ENCODE measurements around the gene PML. TPM values are rescaled to one million over a fixed set of nuclear protein-coding genes. Genes with fewer than 3 reads are reported as not detected.

Gene PML
- total RNA-seq, 1 experiment from 2014 or later: 47.7 TPM

DNA sequence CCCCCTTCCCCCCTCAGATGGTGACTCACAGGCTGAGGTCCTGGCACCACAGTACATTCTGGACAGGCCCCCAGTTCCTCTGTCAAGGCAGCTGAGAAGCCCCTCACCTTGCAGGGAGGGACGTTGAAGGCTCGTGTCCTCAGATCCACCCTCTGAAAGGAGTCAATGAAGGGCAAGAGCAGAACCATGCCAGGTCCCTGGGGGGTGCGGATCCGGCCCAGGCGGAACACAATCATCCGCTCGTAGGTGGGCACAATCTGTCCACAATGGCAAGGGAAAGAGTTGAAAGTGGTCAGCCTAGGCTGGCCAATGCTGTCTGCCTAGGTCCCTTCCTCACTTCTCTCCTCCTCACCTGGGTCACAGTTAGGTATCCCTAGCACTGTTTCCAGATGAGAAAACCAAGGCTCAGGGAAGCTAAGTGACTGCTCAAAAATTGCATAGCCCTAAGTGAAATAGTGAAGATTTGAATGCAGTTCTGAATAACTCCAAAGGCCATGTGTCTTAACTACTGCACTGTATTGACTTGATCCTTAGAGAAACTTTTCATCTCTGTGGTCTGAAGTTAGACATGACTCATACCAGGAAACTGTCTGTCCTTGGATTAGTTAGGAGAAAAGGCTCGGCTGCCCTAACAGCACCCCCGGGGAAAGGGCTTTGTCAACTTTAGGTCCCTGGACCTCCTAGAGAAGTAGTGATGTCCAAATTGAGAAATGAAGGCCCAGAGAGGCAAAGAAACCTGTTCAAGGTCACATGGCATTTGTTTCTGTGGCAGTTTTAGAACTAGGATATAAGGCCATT lies 5.3 kb upstream of the PML start:
- ChIA-PET POLR2A (no interaction called here), CTCF (interaction anchor here (1.0 to 8.2 kb wide), 3 partner anchors 15 to 59 kb away, joined by 3 to 69 read pairs (median 3); no protein-coding TSS in a partner anchor)
- TF ChIP-seq, protein P1, sequence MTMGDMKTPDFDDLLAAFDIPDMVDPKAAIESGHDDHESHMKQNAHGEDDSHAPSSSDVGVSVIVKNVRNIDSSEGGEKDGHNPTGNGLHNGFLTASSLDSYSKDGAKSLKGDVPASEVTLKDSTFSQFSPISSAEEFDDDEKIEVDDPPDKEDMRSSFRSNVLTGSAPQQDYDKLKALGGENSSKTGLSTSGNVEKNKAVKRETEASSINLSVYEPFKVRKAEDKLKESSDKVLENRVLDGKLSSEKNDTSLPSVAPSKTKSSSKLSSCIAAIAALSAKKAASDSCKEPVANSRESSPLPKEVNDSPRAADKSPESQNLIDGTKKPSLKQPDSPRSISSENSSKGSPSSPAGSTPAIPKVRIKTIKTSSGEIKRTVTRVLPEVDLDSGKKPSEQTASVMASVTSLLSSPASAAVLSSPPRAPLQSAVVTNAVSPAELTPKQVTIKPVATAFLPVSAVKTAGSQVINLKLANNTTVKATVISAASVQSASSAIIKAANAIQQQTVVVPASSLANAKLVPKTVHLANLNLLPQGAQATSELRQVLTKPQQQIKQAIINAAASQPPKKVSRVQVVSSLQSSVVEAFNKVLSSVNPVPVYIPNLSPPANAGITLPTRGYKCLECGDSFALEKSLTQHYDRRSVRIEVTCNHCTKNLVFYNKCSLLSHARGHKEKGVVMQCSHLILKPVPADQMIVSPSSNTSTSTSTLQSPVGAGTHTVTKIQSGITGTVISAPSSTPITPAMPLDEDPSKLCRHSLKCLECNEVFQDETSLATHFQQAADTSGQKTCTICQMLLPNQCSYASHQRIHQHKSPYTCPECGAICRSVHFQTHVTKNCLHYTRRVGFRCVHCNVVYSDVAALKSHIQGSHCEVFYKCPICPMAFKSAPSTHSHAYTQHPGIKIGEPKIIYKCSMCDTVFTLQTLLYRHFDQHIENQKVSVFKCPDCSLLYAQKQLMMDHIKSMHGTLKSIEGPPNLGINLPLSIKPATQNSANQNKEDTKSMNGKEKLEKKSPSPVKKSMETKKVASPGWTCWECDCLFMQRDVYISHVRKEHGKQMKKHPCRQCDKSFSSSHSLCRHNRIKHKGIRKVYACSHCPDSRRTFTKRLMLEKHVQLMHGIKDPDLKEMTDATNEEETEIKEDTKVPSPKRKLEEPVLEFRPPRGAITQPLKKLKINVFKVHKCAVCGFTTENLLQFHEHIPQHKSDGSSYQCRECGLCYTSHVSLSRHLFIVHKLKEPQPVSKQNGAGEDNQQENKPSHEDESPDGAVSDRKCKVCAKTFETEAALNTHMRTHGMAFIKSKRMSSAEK (CRISPR knock-in tag; IDR thresholded peaks at IDR 0.05; ENCODE audit: borderline replicate concordance): no peak
- TF ChIP-seq, protein P2, sequence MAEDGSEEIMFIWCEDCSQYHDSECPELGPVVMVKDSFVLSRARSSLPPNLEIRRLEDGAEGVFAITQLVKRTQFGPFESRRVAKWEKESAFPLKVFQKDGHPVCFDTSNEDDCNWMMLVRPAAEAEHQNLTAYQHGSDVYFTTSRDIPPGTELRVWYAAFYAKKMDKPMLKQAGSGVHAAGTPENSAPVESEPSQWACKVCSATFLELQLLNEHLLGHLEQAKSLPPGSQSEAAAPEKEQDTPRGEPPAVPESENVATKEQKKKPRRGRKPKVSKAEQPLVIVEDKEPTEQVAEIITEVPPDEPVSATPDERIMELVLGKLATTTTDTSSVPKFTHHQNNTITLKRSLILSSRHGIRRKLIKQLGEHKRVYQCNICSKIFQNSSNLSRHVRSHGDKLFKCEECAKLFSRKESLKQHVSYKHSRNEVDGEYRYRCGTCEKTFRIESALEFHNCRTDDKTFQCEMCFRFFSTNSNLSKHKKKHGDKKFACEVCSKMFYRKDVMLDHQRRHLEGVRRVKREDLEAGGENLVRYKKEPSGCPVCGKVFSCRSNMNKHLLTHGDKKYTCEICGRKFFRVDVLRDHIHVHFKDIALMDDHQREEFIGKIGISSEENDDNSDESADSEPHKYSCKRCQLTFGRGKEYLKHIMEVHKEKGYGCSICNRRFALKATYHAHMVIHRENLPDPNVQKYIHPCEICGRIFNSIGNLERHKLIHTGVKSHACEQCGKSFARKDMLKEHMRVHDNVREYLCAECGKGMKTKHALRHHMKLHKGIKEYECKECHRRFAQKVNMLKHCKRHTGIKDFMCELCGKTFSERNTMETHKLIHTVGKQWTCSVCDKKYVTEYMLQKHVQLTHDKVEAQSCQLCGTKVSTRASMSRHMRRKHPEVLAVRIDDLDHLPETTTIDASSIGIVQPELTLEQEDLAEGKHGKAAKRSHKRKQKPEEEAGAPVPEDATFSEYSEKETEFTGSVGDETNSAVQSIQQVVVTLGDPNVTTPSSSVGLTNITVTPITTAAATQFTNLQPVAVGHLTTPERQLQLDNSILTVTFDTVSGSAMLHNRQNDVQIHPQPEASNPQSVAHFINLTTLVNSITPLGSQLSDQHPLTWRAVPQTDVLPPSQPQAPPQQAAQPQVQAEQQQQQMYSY (CRISPR knock-in tag; IDR thresholded peaks at IDR 0.05): no peak
- TF ChIP-seq GTF2I (CRISPR knock-in tag; conservative IDR thresholded peaks at IDR 0.05) (no peak), AFF4 (CRISPR knock-in tag; IDR thresholded peaks at IDR 0.05; ENCODE audit: borderline replicate concordance) (no peak), HMGXB4 (CRISPR knock-in tag; IDR thresholded peaks at IDR 0.05) (no peak), ATF6 (CRISPR knock-in tag; IDR thresholded peaks at IDR 0.05) (no peak), ZNF423 (CRISPR knock-in tag; IDR thresholded peaks at IDR 0.05) (no peak)
- TF ChIP-seq, protein P3, sequence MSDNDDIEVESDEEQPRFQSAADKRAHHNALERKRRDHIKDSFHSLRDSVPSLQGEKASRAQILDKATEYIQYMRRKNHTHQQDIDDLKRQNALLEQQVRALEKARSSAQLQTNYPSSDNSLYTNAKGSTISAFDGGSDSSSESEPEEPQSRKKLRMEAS (CRISPR knock-in tag; IDR thresholded peaks at IDR 0.05): no peak
- TF ChIP-seq, protein P4, sequence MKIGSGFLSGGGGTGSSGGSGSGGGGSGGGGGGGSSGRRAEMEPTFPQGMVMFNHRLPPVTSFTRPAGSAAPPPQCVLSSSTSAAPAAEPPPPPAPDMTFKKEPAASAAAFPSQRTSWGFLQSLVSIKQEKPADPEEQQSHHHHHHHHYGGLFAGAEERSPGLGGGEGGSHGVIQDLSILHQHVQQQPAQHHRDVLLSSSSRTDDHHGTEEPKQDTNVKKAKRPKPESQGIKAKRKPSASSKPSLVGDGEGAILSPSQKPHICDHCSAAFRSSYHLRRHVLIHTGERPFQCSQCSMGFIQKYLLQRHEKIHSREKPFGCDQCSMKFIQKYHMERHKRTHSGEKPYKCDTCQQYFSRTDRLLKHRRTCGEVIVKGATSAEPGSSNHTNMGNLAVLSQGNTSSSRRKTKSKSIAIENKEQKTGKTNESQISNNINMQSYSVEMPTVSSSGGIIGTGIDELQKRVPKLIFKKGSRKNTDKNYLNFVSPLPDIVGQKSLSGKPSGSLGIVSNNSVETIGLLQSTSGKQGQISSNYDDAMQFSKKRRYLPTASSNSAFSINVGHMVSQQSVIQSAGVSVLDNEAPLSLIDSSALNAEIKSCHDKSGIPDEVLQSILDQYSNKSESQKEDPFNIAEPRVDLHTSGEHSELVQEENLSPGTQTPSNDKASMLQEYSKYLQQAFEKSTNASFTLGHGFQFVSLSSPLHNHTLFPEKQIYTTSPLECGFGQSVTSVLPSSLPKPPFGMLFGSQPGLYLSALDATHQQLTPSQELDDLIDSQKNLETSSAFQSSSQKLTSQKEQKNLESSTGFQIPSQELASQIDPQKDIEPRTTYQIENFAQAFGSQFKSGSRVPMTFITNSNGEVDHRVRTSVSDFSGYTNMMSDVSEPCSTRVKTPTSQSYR (CRISPR knock-in tag; IDR thresholded peaks at IDR 0.05): no peak
- TF ChIP-seq, protein P5, sequence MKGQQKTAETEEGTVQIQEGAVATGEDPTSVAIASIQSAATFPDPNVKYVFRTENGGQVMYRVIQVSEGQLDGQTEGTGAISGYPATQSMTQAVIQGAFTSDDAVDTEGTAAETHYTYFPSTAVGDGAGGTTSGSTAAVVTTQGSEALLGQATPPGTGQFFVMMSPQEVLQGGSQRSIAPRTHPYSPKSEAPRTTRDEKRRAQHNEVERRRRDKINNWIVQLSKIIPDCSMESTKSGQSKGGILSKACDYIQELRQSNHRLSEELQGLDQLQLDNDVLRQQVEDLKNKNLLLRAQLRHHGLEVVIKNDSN (CRISPR knock-in tag; IDR thresholded peaks at IDR 0.05): no peak
- Mint-ChIP-seq H3K36me3 (no peaks in the 10 kb centered on the region), H3K27ac (no peak overlapping the region), H3K9me3 (no peaks in the 10 kb centered on the region), H3K27me3 (ENCODE audit: low read depth) (peaks cover 16% of the 10 kb centered on the region), H3K4me3 (no peak overlapping the region), H3K4me1 (peaks cover 11% of the 10 kb centered on the region)
- no peak for DNase-seq (ENCODE audit: low spot score)
- ATAC-seq: no peak
